Measurements from ENCODE around the gene ATG101. TPM values are rescaled to one million over a fixed set of nuclear protein-coding genes. Genes with fewer than 3 reads are reported as not detected.

The ATG101 gene
- polyA plus RNA-seq, 1 donor (not counting 4 experiments of a cell fraction or from before 2014, with no cell fraction given): 62.7 TPM

DNA sequence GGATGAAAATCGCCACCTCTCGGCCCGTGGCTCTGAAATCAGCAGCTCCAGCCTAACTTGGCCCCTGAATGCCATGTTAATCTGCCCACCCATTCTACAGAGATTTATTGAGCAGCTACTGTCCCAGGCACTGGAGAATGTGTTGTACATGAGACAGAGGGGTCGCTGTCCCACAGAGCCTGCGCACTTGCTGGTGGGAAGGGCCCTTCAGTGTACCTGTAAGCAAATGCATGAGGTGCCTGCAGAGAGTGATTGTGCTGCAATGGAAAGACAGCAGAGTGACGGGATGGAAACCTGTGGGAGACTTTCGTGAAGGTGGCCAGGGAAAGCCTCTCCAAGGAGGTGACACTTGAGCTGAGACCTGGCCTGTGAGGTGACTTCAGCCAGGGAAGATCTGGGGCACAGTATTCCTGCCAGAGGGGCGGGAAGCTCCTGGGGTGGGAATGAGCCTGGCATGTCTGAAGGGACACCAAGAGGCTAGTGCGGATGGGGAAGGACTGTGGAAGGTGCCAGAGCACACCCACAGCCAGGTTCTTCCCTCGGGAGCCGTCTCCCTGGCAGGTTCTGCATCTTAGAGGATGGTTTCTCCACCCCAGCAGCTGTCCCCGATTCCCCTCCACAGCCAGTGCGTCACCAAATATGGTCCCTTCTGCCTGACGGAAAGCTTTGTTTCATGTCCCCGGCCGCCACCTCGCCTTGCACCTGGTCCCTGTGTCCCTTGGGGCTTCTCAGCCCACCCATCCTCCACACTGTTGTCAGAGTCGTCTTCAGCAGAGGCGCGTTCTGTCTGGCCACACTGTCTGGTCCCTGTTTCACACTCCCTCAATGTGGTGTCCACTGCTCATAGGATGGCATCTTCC lies 18.4 kb downstream of the ATG101 start:
- no peak for FAIRE-seq
- H4K20me1 ChIP-seq (ENCODE audit: control insufficient read depth, extremely low read depth, insufficient read depth, low read length): peaks cover under 1% of the 10 kb centered on the region
- TF ChIP-seq, protein P1, sequence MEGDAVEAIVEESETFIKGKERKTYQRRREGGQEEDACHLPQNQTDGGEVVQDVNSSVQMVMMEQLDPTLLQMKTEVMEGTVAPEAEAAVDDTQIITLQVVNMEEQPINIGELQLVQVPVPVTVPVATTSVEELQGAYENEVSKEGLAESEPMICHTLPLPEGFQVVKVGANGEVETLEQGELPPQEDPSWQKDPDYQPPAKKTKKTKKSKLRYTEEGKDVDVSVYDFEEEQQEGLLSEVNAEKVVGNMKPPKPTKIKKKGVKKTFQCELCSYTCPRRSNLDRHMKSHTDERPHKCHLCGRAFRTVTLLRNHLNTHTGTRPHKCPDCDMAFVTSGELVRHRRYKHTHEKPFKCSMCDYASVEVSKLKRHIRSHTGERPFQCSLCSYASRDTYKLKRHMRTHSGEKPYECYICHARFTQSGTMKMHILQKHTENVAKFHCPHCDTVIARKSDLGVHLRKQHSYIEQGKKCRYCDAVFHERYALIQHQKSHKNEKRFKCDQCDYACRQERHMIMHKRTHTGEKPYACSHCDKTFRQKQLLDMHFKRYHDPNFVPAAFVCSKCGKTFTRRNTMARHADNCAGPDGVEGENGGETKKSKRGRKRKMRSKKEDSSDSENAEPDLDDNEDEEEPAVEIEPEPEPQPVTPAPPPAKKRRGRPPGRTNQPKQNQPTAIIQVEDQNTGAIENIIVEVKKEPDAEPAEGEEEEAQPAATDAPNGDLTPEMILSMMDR (optimal IDR thresholded peaks at IDR 0.05 in 1 of 3, IDR thresholded peaks at IDR 0.05 in 1 of 3, conservative IDR thresholded peaks at IDR 0.05 in 1 of 3; ENCODE audit: extremely low read depth in 1 of 3, insufficient read depth in 2 of 3, low read length in 3 of 3): no peak
- no peak for TF ChIP-seq EZH2 (IDR thresholded peaks at IDR 0.05; ENCODE audit: low read length)
- H3K27me3 ChIP-seq (ENCODE audit: control insufficient read depth, extremely low read depth, insufficient read depth, low read length): peaks cover 58% of the 10 kb centered on the region
- H3K27ac ChIP-seq (ENCODE audit: control insufficient read depth, insufficient read depth, low read length): no peak overlapping the region
- H2AFZ ChIP-seq (ENCODE audit: control insufficient read depth, low read length): no peak overlapping the region
- no peaks in the 10 kb centered on the region for H3K36me3 ChIP-seq (ENCODE audit: control insufficient read depth in 2 of 2, extremely low read depth in 1 of 2, insufficient read depth in 2 of 2, low read length in 2 of 2)
- dilution Hi-C loops (cut with MboI; ENCODE audit: extremely low pct_ligation_motif_present, low sequenced_read_pairs): no loop called here
- no peak for DNase-seq (ENCODE audit: low read depth, low spot score)
- H3K79me2 ChIP-seq (ENCODE audit: control insufficient read depth, insufficient read depth, low read length): no peaks in the 10 kb centered on the region
- no peak overlapping the region for H3K4me2 ChIP-seq (ENCODE audit: control insufficient read depth, extremely low read depth, insufficient read depth, low read depth, low read length)
- no peaks in the 10 kb centered on the region for H3K9me1 ChIP-seq (ENCODE audit: control insufficient read depth, extremely low read depth, insufficient read depth, low read length)
- no peak overlapping the region for H3K4me3 ChIP-seq (ENCODE audit: control insufficient read depth in 2 of 3, extremely low read depth in 1 of 3, insufficient read depth in 2 of 3, low read depth in 1 of 3, low read length in 3 of 3)
- H3K9me3 ChIP-seq (ENCODE audit: control insufficient read depth, low read depth, low read length): no peaks in the 10 kb centered on the region
- no peaks in the 10 kb centered on the region for H3K4me1 ChIP-seq (ENCODE audit: control insufficient read depth, extremely low read depth, insufficient read depth, low read length)
- H3K9ac ChIP-seq (ENCODE audit: control insufficient read depth, extremely low read depth, insufficient read depth, low read length): no peak overlapping the region

DNA sequence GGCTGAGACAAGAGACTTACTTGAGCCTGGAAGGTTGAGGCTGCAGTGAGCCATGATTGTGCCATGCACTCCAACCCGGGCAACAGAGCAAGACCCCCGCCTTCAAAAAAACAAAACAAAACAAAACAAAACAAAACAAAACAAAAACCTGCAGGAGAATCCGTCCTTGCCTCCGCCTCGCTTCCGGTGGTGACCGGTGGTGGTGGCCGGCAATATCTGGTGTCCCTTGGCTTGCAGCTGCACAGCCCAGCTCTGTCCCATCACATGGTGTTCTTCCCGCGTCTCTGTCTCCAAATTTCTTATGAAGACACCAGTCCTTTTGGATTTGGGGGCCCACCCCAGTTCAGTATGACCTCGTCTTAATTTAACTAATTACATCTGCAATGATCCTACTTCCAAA lies 19.7 kb downstream of the ATG101 start:
- DNase-seq (ENCODE audit: low read depth, low spot score): no peak
- dilution Hi-C loops (cut with MboI; ENCODE audit: extremely low pct_ligation_motif_present, low sequenced_read_pairs): no loop called here
- Histone ChIP-seq H4K20me1 (ENCODE audit: control insufficient read depth, extremely low read depth, insufficient read depth, low read length) (no peaks in the 10 kb centered on the region), H2AFZ (ENCODE audit: control insufficient read depth, low read length) (no peak overlapping the region), H3K27ac (ENCODE audit: control insufficient read depth, insufficient read depth, low read length) (no peak overlapping the region), H3K9me3 (ENCODE audit: control insufficient read depth, low read depth, low read length) (no peaks in the 10 kb centered on the region), H3K4me3 (ENCODE audit: control insufficient read depth in 2 of 3, extremely low read depth in 1 of 3, insufficient read depth in 2 of 3, low read depth in 1 of 3, low read length in 3 of 3) (no peak overlapping the region), H3K36me3 (ENCODE audit: control insufficient read depth in 2 of 2, extremely low read depth in 1 of 2, insufficient read depth in 2 of 2, low read length in 2 of 2) (no peaks in the 10 kb centered on the region), H3K4me2 (ENCODE audit: control insufficient read depth, extremely low read depth, insufficient read depth, low read depth, low read length) (no peak overlapping the region), H3K79me2 (ENCODE audit: control insufficient read depth, insufficient read depth, low read length) (no peaks in the 10 kb centered on the region), H3K27me3 (ENCODE audit: control insufficient read depth, extremely low read depth, insufficient read depth, low read length) (peaks cover 60% of the 10 kb centered on the region), H3K4me1 (ENCODE audit: control insufficient read depth, extremely low read depth, insufficient read depth, low read length) (no peaks in the 10 kb centered on the region), H3K9ac (ENCODE audit: control insufficient read depth, extremely low read depth, insufficient read depth, low read length) (no peak overlapping the region), H3K9me1 (ENCODE audit: control insufficient read depth, extremely low read depth, insufficient read depth, low read length) (no peaks in the 10 kb centered on the region)
- no peak for FAIRE-seq
- TF ChIP-seq, protein P1 (optimal IDR thresholded peaks at IDR 0.05 in 1 of 3, IDR thresholded peaks at IDR 0.05 in 1 of 3, conservative IDR thresholded peaks at IDR 0.05 in 1 of 3; ENCODE audit: extremely low read depth in 1 of 3, insufficient read depth in 2 of 3, low read length in 3 of 3): no peak
- no peak for TF ChIP-seq EZH2 (IDR thresholded peaks at IDR 0.05; ENCODE audit: low read length)
